SW 1271 (cell line): ENCODE measurements around the gene RIOK1.
"Not testable (repeated sequence)": the region's sequence is repeated elsewhere in the genome, so short reads cannot be mapped to it uniquely, and the experiment has no call there.

Experiments used
- DNase-seq, 2 experiments: peaks; one replicate each; lab custom pipeline; 2025; lab: John Stamatoyannopoulos, UW

RIOK1 gene

DNA sequence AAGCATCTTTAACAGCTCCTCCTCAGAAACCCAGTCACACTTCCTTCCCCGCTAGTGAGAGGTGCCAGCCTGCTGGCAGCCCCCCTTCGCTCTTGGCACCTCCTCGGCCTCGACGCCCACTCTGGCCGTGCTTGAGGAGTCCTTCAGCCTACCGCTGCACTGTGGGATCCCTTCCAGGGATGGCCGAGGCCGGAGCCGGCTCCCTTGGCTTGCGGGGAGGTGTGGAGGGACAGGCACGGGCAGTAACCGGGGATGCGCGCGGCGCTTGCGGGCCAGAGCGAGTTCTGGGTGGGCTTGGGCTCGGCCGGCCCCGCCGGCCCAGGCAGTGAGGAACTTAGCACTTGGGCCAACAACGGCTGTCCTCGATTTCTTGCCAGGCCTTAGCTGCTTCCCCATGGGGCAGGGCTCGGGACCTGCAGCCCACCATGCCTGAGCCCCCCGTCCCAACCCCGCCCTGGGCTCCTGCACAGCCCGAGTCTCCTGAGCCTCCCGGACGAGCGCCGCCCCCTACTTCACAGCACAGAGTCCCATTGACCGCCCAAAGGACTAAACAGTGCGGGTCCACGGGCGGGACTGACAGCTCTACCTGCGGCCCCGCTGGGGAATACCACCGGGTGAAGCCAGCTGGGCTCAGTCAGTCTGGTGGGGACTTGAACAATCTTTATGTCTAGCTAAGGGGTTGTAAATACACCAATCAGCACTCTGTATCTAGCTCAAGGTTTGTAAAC, 51.6 kb downstream of the RIOK1 start:
- DNase-seq = no peak

DNA sequence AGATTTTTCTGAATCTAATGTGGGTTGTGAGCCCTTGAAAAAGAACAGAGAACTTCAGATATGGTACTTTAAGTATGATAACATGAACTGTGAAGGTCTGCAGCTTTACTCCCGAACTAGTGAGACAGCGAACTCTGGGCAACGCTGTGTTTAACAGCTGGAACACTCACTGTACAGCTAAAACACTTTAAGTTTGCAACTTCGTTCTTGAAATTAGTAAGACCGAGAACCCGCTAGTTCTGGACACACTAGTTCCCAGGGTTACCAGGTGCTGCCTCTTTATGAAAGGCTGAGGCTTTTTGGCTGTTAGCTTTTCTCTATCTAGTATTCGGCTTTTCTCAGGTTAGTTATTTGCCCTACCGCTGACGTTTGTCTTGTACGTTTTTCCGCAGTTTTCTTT, 52.9 kb downstream of the RIOK1 start:
- no peak for DNase-seq

DNA sequence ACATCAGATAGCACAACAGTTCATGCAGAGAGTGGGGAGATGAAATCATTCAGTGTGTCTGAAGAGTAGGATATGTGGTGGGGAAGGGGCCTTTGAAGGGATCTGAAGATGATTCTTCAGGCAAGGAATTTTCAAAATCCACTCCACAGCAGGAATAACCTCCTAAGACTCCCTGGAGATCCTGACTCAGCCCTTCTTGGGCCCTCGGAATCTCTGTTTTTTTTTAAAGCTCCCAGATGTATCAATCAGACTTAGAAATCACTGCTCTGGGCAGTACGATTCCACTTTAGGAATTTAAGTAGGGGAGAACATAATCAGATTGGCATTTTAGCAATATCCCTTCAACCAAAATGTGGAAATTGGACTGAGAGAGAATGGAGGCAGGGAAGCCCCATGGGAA, 55.5 kb downstream of the RIOK1 start:
- DNase-seq = no peak

DNA sequence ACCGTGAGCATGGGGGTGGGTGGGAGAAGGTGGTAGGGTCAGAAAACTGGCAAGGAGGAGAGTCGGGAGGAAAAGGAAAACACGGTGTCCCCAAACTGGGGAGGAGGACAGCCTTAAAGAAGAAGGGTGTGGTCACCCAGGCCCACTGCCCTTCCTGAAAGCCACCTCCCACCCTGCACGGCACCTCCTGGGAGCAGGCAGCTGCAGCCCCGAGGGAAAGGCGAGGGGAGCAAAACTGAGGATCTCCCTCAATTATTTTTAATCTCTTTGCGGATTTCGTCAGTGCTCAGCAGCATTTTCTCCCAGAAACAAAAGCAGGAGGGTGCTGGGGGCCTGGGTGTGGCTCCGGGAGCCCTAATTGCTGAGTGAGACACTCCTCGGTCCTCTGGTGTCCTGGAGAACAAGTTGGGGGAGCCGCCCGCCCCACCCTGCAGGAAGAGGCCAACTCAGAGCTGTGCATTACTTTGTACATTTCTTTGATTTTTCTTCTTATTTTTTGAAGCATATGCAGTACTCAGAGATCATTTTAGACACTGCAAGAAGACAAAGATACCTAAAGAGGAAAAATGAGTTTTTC, 56.4 kb downstream of the RIOK1 start:
- no peak for DNase-seq

DNA sequence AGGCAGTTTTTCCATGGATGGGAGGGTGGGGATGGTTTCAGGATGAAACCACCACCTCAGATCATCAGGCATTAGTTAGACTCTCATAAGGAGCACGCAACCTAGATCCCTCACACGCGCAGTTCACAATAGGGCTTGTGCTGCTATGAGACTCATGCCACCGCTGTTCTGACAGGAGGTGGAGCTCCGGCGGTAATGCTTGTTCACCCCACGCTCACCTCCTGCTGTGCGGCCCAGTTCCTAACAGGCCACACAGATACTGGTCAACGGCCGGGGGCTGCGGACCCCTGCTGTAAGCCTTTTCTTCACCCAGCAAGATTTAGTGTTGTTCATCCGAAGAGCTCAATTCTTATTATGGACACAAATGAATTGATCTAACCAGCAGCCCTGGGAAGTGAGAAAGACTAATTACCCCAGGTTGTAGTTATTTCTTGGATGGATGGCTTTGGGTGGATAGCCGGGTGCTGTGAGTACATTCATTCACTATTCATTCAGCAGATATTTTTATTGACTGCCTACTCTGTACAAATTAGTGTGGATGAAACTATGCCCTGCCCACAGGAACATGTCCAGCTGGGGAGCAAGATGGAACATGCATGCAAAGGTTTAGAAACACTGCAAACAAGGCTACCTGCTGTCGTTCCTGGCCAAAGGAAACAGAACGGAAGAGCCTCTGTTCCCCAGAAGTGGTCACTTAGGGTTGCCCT, 57.2 kb downstream of the RIOK1 start:
- DNase-seq = no peak

DNA sequence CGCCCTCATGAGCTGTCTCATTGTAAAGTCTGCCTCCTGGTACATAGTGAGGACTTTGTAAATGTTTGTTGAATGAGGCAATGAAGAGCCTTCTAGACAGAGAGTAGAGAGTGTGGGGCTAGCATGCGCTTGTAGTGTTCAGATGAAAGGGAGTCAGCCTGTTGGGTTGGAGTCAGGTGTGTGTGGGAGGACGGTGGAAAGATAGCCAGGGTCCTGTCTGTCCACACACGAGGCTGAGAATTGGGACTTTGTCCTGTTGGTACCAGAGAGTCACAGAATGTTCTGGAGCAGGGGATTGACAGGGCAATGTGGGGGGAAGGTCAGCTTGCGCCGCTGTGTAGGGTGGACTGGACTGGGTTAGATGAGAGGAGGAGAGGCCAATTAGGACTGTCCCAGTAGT, 58.6 kb downstream of the RIOK1 start:
- no peak for DNase-seq

DNA sequence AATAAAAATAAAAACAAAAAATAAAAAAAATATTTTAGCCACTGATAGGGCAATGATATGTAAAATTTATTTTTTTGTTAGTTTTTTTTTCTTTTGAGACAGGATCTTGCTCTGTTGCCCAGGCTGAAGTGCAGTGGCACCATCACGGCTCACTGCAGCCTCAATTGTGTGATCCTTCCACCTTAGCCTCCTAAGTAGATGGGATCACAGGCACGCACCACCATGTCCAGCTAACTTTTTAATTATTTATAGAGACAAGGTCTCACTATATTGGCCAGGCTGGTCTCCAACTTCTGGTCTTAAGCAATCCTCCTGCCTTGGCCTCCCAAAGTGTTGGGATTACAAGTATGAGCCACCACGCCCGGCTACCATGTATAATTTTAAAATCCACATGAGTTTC, 59.4 kb downstream of the RIOK1 start:
- no peak for DNase-seq

DNA sequence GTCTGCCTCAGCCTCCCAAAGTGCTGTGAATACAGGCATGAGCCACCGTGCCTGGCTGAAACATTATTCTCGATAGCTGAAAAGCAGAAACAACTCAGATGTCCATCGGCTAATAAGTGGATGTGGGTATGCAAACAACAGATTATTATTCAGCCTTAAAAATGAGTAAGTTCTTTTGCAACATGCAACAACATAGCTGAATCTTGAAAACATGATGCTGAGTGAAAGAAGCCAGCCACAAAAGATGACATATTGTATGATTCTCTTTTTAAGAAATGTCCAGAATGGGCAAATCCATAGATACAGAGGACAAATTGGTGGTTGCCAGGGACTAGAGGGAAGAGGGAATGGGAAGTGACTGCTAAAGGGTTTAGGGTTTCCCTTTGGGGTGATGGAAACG, 61.7 kb downstream of the RIOK1 start:
- DNase-seq = no peak

DNA sequence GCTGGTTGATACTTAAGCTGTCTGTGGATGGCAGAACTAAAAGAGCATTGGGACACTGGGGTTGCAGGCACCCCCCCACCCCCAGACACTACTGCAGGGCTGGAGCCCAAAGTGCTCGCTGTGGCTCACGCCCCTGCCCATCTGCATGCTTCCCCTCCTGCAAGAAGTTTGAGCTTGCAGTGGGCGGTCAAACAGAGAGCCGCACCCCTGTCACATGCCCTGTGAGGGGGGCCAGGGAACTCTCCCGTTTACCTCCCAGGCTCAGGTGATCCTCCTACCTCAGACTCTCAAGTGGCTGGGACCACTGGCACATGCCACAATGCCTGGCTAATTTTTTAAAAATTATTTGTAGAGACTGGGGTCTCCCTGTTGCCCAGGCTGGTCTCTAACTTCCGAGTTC, 63.3 kb downstream of the RIOK1 start:
- no peak for DNase-seq

DNA sequence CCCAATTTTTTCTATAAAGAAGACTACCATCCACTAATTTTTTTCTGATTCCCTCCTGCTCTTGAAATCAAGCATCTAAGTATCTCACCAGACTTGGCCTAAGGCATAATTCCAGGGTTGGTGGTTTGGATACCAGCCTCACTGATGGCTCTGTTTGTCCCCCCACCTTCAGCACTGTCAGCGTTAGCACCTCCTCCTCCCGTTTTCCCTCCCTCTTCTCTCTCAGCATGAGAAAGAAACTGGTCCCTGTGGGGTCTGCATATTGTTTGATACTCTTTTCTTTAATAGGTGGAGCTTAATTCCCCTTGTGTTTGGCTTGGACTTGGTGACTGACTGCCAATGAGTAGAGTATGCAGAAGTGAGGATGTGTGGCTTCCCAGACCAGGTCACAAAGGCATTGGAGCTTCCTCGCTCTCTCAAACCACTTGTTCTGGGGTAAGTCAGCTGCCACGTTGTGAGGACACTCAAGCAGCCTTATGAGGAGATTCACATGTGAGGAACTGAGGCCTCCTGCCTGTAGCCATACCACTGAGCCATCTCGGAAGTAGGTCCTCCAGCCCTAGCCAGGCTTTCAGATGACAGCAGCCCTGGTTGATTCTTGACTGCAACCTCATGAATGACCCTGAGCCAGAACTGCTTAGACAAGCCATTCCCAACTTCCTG, 65.2 kb downstream of the RIOK1 start:
- DNase-seq = no peak

DNA sequence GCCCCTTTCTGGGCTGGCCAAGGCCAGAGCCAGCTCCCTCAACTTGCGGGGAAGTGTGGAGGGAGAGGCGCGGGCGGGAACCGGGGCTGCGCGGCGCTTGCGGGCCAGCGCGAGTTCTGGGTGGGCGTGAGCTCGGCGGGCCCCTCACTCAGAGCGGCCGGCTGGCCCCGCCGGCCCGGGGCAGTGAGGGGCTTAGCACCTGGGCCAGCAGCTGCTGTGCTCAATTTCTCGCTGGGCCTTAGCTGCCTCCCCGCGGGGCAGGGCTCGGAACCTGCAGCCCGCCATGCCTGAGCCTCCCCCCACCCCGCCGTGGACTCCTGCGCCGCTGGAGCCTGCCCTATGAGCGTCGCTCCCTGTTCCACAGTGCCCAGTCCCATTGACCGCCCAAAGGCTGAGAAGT, 66.7 kb downstream of the RIOK1 start:
- not testable (repeated sequence) for DNase-seq

DNA sequence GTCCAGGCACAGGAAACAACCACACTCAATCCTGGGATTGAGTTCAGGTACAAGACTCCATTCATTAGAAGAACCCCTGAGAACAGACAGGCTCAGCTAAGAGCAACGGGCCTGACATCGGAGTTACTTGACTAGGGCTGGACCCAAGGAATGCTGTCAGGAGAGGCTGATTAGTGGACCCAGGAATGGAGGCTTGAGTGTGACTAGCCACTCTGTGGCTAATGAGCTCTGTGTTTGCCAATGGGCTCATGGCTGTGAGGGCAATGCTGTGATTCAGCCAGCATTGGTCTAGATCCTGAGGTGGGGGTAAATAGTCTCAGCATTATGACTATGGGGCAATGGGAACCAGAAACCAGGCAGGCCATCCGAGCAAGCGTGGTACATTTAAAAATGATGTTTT, 71.8 kb downstream of the RIOK1 start:
- no peak for DNase-seq

DNA sequence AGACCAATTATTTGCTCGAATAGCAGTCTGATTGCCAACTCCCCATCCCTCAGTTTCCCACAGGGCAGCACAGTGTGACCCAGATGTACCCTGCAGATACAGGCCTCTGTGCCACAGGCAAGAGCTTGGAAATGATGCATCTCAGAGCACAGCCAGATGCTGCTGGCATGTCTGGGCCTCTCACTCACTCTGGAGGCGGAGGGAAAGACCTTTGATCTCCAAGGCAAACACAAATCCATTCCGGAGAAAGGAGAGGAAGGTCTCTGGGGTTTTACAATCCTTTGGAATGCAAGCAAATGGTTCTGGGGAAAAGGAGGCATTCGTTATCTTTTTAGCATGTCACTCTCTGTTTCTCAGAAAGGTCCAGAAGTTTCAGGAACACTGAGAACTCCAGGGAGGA, 74.2 kb downstream of the RIOK1 start:
- no peak for DNase-seq

DNA sequence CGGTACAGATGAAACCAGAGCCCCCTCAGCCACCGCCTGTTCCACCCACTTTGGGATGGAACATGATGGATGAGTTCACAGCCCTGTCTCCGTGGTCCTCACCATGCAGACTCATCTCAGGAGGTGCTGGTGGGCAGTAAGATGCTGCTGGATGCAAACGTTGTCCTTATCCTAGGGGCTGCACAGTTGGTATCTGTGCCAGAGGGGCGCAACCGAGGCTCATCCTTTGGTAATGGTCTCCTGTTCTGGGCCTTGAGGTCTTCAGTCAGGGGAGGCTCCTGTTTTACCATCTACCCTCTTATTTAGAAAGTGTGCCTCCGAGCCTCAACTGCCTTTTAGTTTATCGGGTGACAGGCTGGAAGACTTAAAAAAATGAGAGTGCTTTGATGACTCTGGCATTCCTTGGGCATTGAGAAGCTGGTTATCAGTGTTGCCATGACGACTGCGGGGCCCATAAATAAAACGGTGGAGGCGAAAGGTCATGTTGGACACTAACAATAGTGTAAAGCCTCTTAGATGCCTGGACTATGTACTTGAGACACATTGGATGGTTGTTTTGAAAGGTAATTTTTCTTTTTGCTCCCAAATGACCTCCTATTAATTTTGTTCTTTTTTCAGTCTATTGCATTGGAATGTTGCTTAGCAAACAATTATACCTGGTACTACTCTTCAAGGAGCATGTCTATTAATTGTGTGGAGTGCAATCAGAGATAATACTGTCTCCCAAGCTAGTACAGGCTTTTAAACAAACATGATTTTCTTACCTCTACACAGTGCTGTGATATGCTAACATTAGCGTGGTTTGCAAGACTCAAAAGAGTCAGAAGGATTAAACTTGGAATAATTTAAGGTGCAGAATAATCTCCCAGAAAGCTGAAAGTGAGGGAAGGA, 77.6 kb downstream of the RIOK1 start:
- DNase-seq = no peak
